Ishikawa (cell line): ENCODE results near the gene NR3C2.

Experiments used
- CEBPB ChIP-seq: IDR thresholded peaks from 2 replicates; pipeline ENCODE4 v1.6.1; 2012
- CREB1 ChIP-seq: IDR thresholded peaks from 2 replicates; pipeline ENCODE4 v1.6.1; 2012; ENCODE audit warnings: low read depth
- EGR1 ChIP-seq: IDR thresholded peaks from 2 replicates; pipeline ENCODE4 v1.6.1; 2012
- EP300 ChIP-seq: IDR thresholded peaks from 2 replicates; pipeline ENCODE4 v1.6.1; 2012; ENCODE audit warnings: borderline replicate concordance
- FOXM1 ChIP-seq: IDR thresholded peaks from 2 replicates; pipeline ENCODE4 v1.6.1; 2012; ENCODE audit warnings: low read depth, borderline replicate concordance
- NFIC ChIP-seq: IDR thresholded peaks from 2 replicates; pipeline ENCODE4 v1.6.1; 2012
- RAD21 ChIP-seq: IDR thresholded peaks from 2 replicates; pipeline ENCODE4 v1.6.1; 2012; ENCODE audit warnings: low read depth
- REST ChIP-seq: IDR thresholded peaks from 2 replicates; pipeline ENCODE4 v1.6.1; 2012; ENCODE audit warnings: low read depth, mild to moderate bottlenecking
- TAF1 ChIP-seq: IDR thresholded peaks from 2 replicates; pipeline ENCODE4 v1.6.1; 2012; ENCODE audit warnings: low read depth, mild to moderate bottlenecking
- TCF12 ChIP-seq: IDR thresholded peaks from 2 replicates; pipeline ENCODE4 v1.6.1; 2012; ENCODE audit warnings: low read depth
- TEAD4 ChIP-seq: IDR thresholded peaks from 2 replicates; pipeline ENCODE4 v1.6.1; 2012
- USF1 ChIP-seq: IDR thresholded peaks from 2 replicates; pipeline ENCODE4 v1.6.1; 2012
- YY1 ChIP-seq: IDR thresholded peaks from 2 replicates; pipeline ENCODE4 v1.6.1; 2012; ENCODE audit warnings: low read depth
- ZBTB7A ChIP-seq: IDR thresholded peaks from 2 replicates; pipeline ENCODE4 v1.6.1; 2012; ENCODE audit warnings: low read depth
- TF ChIP-seq, protein P1 (sequence below): IDR thresholded peaks from 2 replicates; pipeline ENCODE4 v1.6.1; 2012

Gene NR3C2

DNA sequence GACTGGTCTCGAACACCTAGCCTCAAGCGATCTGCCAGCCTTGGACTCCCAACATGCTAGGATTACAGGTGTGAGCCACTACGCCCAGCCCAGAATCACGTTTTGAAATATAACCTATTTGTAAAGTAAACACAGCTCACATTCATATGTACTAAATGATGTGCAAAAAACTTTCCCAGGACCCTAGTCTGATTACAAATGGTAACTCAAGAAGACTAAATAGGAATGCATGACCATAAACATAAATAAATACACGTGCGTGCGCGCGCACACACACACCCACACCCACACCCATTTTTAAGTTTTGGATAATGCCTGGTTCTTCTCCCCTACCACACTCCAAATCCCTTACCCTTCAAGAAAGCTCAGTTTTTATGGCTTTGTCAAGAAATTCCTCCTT lies 163.9 kb downstream of the NR3C2 start:
- TF ChIP-seq EP300 (no peak), TCF12 (no peak), NFIC (no peak), USF1 (no peak), CREB1 (no peak), YY1 (no peak), RAD21 (no peak), FOXM1 (no peak)

DNA sequence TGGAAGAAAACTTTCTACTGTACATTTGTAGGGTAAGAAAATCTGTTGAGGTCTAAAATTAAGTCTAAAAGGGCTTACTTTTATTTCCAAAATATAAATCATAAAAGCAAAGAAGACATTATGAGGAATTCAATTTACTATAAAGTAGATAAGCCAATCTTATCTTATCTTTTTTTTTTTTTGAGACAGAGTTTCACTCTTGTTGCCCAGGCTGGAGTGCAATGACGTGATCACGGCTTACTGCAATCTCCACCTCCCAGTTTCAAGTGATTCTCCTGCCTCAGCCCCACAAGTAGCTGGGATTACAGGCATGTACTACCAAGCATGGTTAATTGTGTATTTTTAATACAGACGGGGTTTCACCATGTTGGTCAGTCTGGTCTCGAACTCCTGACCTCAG lies 166.9 kb downstream of the NR3C2 start:
- TF ChIP-seq TAF1: no peak
- no peak for TF ChIP-seq YY1
- TF ChIP-seq ZBTB7A: no peak
- TF ChIP-seq RAD21: no peak
- TF ChIP-seq EP300: no peak
- no peak for TF ChIP-seq NFIC
- TF ChIP-seq EGR1: no peak
- TF ChIP-seq TCF12: no peak
- no peak for TF ChIP-seq REST
- no peak for TF ChIP-seq FOXM1
- TF ChIP-seq, protein P1, sequence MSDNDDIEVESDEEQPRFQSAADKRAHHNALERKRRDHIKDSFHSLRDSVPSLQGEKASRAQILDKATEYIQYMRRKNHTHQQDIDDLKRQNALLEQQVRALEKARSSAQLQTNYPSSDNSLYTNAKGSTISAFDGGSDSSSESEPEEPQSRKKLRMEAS: no peak
- TF ChIP-seq USF1: no peak
- TF ChIP-seq CREB1: no peak
- no peak for TF ChIP-seq TEAD4
- no peak for TF ChIP-seq CEBPB

DNA sequence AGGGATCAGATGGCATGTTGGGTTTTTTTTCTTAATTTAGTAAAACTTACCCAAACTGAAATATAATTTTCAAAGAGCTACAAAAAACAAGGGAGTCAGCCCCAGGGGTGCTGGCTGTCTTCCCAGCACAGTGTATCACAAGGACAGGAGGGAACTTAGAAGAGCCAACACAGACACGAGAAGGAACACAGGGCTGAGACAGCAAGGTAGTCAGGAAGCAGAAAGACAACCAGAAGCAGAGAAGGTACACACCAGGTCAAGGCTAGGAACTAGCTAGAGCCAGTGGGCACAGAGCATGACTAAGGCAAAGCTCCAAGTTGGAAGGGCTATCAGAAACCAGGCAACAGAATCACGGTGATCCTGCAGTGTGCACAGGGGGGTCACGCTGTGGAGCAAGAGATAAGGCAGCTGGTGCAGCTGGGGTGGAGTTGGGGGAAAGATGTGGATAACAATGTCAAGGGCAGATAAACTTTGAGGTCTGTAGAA lies 168.7 kb downstream of the NR3C2 start:
- TF ChIP-seq REST (no peak), EP300 (0 out of 2 replicates have a peak, but pooled peaks have one; percentile 27), NFIC (peak; percentile 82)
- TF ChIP-seq, protein P1: peak; percentile 33; the same call in 1 of the 2 replicates

DNA sequence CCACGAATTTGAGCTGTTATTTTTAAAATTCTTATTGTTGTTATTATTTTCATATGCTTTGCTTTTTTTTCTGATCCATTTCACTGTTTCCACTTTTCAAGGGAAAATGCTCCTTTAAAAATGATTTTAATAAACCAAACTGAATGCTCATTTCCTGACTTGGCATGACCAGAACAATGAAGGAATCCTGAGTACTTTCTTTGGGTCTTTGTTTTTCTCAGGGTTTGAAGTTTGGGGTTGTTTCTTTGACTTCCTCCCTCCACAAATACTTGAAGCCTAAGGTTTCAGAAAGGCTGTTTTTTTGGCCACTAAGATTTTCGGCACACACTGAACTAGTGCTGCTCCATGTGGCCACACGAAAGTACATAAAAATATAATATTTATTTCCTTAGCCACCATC lies 171.0 kb downstream of the NR3C2 start:
- TF ChIP-seq CEBPB: no peak
- TF ChIP-seq RAD21: no peak
- no peak for TF ChIP-seq EP300
- TF ChIP-seq YY1: no peak
- no peak; the same call in 1 of the 2 replicates for TF ChIP-seq FOXM1
- TF ChIP-seq EGR1: no peak
- no peak for TF ChIP-seq NFIC
- TF ChIP-seq ZBTB7A: no peak
- no peak for TF ChIP-seq TEAD4
- TF ChIP-seq, protein P1: no peak; the same call in 1 of the 2 replicates
- TF ChIP-seq TCF12: no peak
- TF ChIP-seq REST: no peak
- no peak for TF ChIP-seq CREB1
- no peak for TF ChIP-seq USF1
- no peak for TF ChIP-seq TAF1
